H1 (cell line): ENCODE results near the gene SEMA7A. TPM values are rescaled to one million over a fixed set of nuclear protein-coding genes. Genes with fewer than 3 reads are reported as not detected.

ENCODE experiments used
- CTCF ChIA-PET: fragments of 300-600 bp; sonication (Branson Sonifier 250); formaldehyde crosslinking; loops from one replicate; lab custom pipeline; 2021; ENCODE audit not compliant: partially characterized antibody; lab: Charles Lee
- POLR2A ChIA-PET: fragments of 300-600 bp; sonication (Branson Sonifier 250); formaldehyde crosslinking; loops from one replicate; lab custom pipeline; 2021; ENCODE audit warnings: inconsistent platforms; ENCODE audit not compliant: partially characterized antibody; lab: Charles Lee
- DNase-seq, 2 experiments: peaks; one replicate each; pipeline versions ENCODE4 v3.0.0 to v3.0.0-alpha.2; 2010 to 2022; ENCODE audit warnings: low spot score in 2 of 2, low read depth in 1 of 2, mixed read lengths in 1 of 2
- FAIRE-seq: peaks from 2 replicates; lab custom pipeline; 2011; peaks lifted over from hg19 to GRCh38; lab: Jason Lieb, UNC
- H2AFZ ChIP-seq: 2 replicates; pipeline ENCODE4 v1.8.1; 2012; ENCODE audit warnings: low read length, inconsistent platforms
- H2AK5ac ChIP-seq: 2 replicates; pipeline ENCODE4 v1.6.1; 2013; ENCODE audit warnings: low read depth, low read length
- H2BK120ac ChIP-seq: replicated peaks from 2 replicates; pipeline ENCODE3; 2013; ENCODE audit warnings: low read depth, low read length, inconsistent platforms
- H2BK12ac ChIP-seq: 2 replicates; pipeline ENCODE4 v1.6.1; 2013; ENCODE audit warnings: low read depth, low read length
- H2BK15ac ChIP-seq: 2 replicates; pipeline ENCODE4 v1.6.1; 2013; ENCODE audit warnings: low read length
- H2BK20ac ChIP-seq: 2 replicates; pipeline ENCODE4 v1.6.1; 2013; ENCODE audit warnings: low read length
- H2BK5ac ChIP-seq: 2 replicates; pipeline ENCODE4 v1.6.1; 2013; ENCODE audit warnings: low read depth, low read length
- H3K14ac ChIP-seq: 2 replicates; pipeline ENCODE4 v1.6.1; 2013; ENCODE audit warnings: inconsistent platforms; ENCODE audit not compliant: insufficient read length
- H3K18ac ChIP-seq: 2 replicates; pipeline ENCODE4 v1.6.1; 2013; ENCODE audit warnings: low read length; ENCODE audit errors: extremely low read depth
- H3K23ac ChIP-seq: 2 replicates; pipeline ENCODE4 v1.6.1; 2013; ENCODE audit warnings: inconsistent platforms; ENCODE audit not compliant: insufficient read length
- H3K23me2 ChIP-seq: 2 replicates; pipeline ENCODE4 v1.6.1; 2013; ENCODE audit warnings: low read depth, low read length
- H3K27ac ChIP-seq: 2 replicates; pipeline ENCODE4 v1.6.1; 2011; ENCODE audit warnings: low read depth, low read length, inconsistent platforms
- H3K27me3 ChIP-seq, 4 experiments: replicated peaks in 1 of 4; 1 replicate in 1 of 4; 2 replicates in 3 of 4; pipeline versions ENCODE4 v1.6.1 to v1.8.1; 2011 to 2013; ENCODE audit warnings: low read length in 3 of 4, mild to moderate bottlenecking in 3 of 4, inconsistent platforms in 2 of 4, mixed read lengths in 2 of 4, moderate library complexity in 1 of 4; ENCODE audit not compliant: control insufficient read depth in 3 of 4, insufficient read depth in 3 of 4; ENCODE audit errors: extremely low read depth in 1 of 4
- H3K36me3 ChIP-seq, 4 experiments: 2 replicates each; pipeline versions ENCODE4 v1.6.1 to v1.8.1; 2011 to 2013; ENCODE audit warnings: mild to moderate bottlenecking in 4 of 4, low read length in 3 of 4, moderate library complexity in 2 of 4, control low read depth in 1 of 4, inconsistent platforms in 1 of 4; ENCODE audit not compliant: insufficient read depth in 4 of 4, control insufficient read depth in 2 of 4
- H3K4ac ChIP-seq: replicated peaks from 2 replicates; pipeline ENCODE3; 2013; ENCODE audit warnings: low read length, low read depth, mixed read lengths, inconsistent platforms; ENCODE audit not compliant: insufficient read length
- H3K4me1 ChIP-seq, 4 experiments: replicated peaks in 1 of 4; 1 replicate in 1 of 4; 2 replicates in 3 of 4; pipeline versions ENCODE4 v1.6.1 to v1.8.1; 2011 to 2013; ENCODE audit warnings: low read length in 3 of 4, inconsistent platforms in 2 of 4, mixed read lengths in 1 of 4; ENCODE audit not compliant: insufficient read depth in 4 of 4, control insufficient read depth in 3 of 4
- H3K4me2 ChIP-seq, 2 experiments: 2 replicates each; pipeline versions ENCODE4 v1.6.1 to v1.8.1; 2011 to 2013; ENCODE audit warnings: low read depth in 2 of 2, low read length in 2 of 2, control low read depth in 1 of 2, inconsistent platforms in 1 of 2, mild to moderate bottlenecking in 1 of 2; ENCODE audit not compliant: insufficient read depth in 1 of 2
- H3K4me3 ChIP-seq, 4 experiments: fragments of 200-600, 300-600 bp in 1 of 4; sonication (generic), shearing (Covaris generic), sonication (Bioruptor Twin) in 1 of 4; 2 replicates each; pipeline versions ENCODE4 v1.5.1 to v1.8.1; 2011 to 2016; ENCODE audit warnings: low read length in 4 of 4, low read depth in 3 of 4, control low read depth in 2 of 4, inconsistent platforms in 2 of 4, mild to moderate bottlenecking in 2 of 4, mixed read lengths in 1 of 4, moderate library complexity in 1 of 4; ENCODE audit not compliant: insufficient read depth in 2 of 4; ENCODE audit errors: extremely low read depth in 1 of 4
- H3K56ac ChIP-seq: replicated peaks from 2 replicates; pipeline ENCODE3; 2013; ENCODE audit warnings: low read depth, mild to moderate bottlenecking, mixed read lengths, low read length, inconsistent platforms; ENCODE audit not compliant: insufficient read length
- H3K79me1 ChIP-seq: 2 replicates; pipeline ENCODE4 v1.6.1; 2013; ENCODE audit warnings: low read depth, low read length, control low read depth
- H3K79me2 ChIP-seq, 2 experiments: 2 replicates each; pipeline versions ENCODE4 v1.6.1 to v1.8.1; 2012 to 2013; ENCODE audit warnings: low read length in 2 of 2, mild to moderate bottlenecking in 2 of 2, inconsistent platforms in 1 of 2; ENCODE audit not compliant: insufficient read depth in 2 of 2, control insufficient read depth in 1 of 2
- H3K9ac ChIP-seq, 4 experiments: replicated peaks in 1 of 4; 1 replicate in 1 of 4; 2 replicates in 3 of 4; pipeline versions ENCODE4 v1.6.1 to v1.8.1; 2011 to 2013; ENCODE audit warnings: low read depth in 3 of 4, low read length in 3 of 4, control low read depth in 2 of 4, mild to moderate bottlenecking in 2 of 4, moderate library complexity in 2 of 4, inconsistent platforms in 1 of 4; ENCODE audit errors: extremely low read depth in 1 of 4
- H3K9me3 ChIP-seq, 2 experiments: 2 replicates each; pipeline versions ENCODE4 v1.6.1 to v1.8.1; 2012 to 2013; ENCODE audit warnings: mild to moderate bottlenecking in 2 of 2, moderate library complexity in 2 of 2, control low read depth in 1 of 2, inconsistent platforms in 1 of 2, low read depth in 1 of 2, low read length in 1 of 2, mixed read lengths in 1 of 2; ENCODE audit not compliant: insufficient read depth in 2 of 2
- H4K20me1 ChIP-seq, 2 experiments: replicated peaks in 1 of 2; 2 replicates each; pipeline versions ENCODE3 to v1.8.1; 2011 to 2013; ENCODE audit warnings: inconsistent platforms in 2 of 2, low read length in 2 of 2, mild to moderate bottlenecking in 1 of 2; ENCODE audit not compliant: insufficient read depth in 2 of 2, control insufficient read depth in 1 of 2
- H4K5ac ChIP-seq: 2 replicates; pipeline ENCODE4 v1.6.1; 2013; ENCODE audit warnings: low read length, low read depth, mixed read lengths, inconsistent platforms; ENCODE audit not compliant: insufficient read length
- H4K8ac ChIP-seq: 2 replicates; pipeline ENCODE4 v1.8.0; 2013; ENCODE audit warnings: mild to moderate bottlenecking, moderate library complexity, low read length, inconsistent platforms; ENCODE audit not compliant: insufficient read depth; ENCODE audit errors: extremely low read depth
- H4K91ac ChIP-seq: replicated peaks from 2 replicates; pipeline ENCODE3; 2013; ENCODE audit warnings: low read length, mixed read lengths, inconsistent platforms; ENCODE audit not compliant: insufficient read length
- HDAC6 ChIP-seq: IDR thresholded peaks from one replicate; pipeline ENCODE4 v1.7.1; 2012; ENCODE audit warnings: low read depth, mild to moderate bottlenecking, inconsistent platforms, low read length, moderate library complexity
- KDM1A ChIP-seq: fragments of 200-600, 300-600 bp; sonication (generic); IDR thresholded peaks from 2 replicates; pipeline ENCODE4 v1.7.1; 2016; ENCODE audit warnings: mild to moderate bottlenecking, low read length, borderline replicate concordance
- POLR2AphosphoS5 ChIP-seq: IDR thresholded peaks from 2 replicates; pipeline ENCODE4 v1.6.1; 2011; ENCODE audit warnings: low read depth, low read length
- RFX5 ChIP-seq: IDR thresholded peaks from 2 replicates; pipeline ENCODE4 v1.6.1; 2011; ENCODE audit warnings: low read depth, low read length, improper control_type of control experiment, borderline replicate concordance
- SAP30 ChIP-seq: fragments of 300-600 bp; sonication (generic); IDR thresholded peaks from 2 replicates; pipeline ENCODE4 v1.7.1; 2012; ENCODE audit warnings: low read length, moderate library complexity, mild to moderate bottlenecking, inconsistent platforms; ENCODE audit not compliant: insufficient read depth, insufficient replicate concordance
- SP2 ChIP-seq: IDR thresholded peaks from 2 replicates; pipeline ENCODE4 v1.6.1; 2012; ENCODE audit warnings: mild to moderate bottlenecking, low read length, inconsistent platforms
- SRF ChIP-seq: IDR thresholded peaks from 2 replicates; pipeline ENCODE4 v1.6.1; 2011; ENCODE audit warnings: mild to moderate bottlenecking, low read depth, low read length, moderate library complexity
- TAF7 ChIP-seq: optimal IDR thresholded peaks from 2 replicates; pipeline ENCODE3; 2011; ENCODE audit warnings: low read depth, mild to moderate bottlenecking, inconsistent platforms, low read length, moderate library complexity, borderline replicate concordance
- WGBS, 2 experiments: shearing (Covaris generic) in 1 of 2; methylation state at CpG; one replicate each; pipeline versions ENCODE4 v1.1.6 to v1.1.7; 2013 to 2015; ENCODE audit warnings: low lambda C conversion rate in 2 of 2, mixed read lengths in 2 of 2, inconsistent platforms in 1 of 2, low coverage in 1 of 2, missing lambda C conversion rate in 1 of 2; ENCODE audit not compliant: insufficient replicate concordance in 2 of 2, insufficient coverage in 1 of 2, insufficient read length in 1 of 2; ENCODE audit errors: extremely low coverage in 1 of 2, missing lambda C conversion rate in 1 of 2; 5-methylcytosine and 5-hydroxymethylcytosine counted together
- polyA plus RNA-seq, 7 experiments: library from polyadenylated mRNA; depleted of rRNA in 3 of 7; stranded (reverse) in 5 of 7; unstranded in 2 of 7; fragments of >200 nt in 5 of 7; fragments of 200-250 nt in 2 of 7; gene quantifications; 1 replicate in 5 of 7; 2 replicates in 1 of 7; 4 replicates in 1 of 7; pipeline versions ENCODE4 v1.2.1 to v1.2.3, GENCODE V29; 2011 to 2013; ENCODE audit warnings: missing spikeins in 2 of 7, mixed read lengths in 2 of 7
- total RNA-seq: library from RNA; stranded (reverse); fragmentation: NEBNext Ultra II Directional; extraction: Animal tissue kit (Norgen Biotek cat#: 25700); gene quantifications from 2 replicates; pipeline ENCODE4 v1.2.1, GENCODE V29; 2021

Gene SEMA7A
- total and polyA plus RNA-seq, 2 of the 8 experiments (the other 6 are each of a cell fraction or from before 2014, with no cell fraction given), result 10.7 to 15.0 TPM

DNA sequence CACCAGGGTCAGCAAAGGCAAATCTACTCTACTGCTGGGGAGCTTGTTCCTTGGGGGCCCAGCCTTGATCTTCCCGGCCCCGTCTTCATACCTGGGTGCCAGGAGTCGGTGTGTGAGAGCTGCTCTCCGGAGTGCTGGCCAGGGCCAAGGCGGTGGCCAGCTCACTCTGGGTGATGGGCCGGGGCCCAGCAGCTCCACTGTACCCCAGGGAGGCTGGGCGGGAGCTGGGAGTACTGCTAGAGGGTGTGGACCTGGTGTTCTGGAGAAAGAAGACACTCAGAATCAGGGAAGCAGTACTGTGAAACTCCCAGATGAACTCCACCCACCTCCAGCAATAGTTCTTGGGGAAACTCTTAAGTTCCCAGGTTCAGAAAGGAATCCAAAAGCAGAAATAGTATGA is 15.3 kb upstream of the SEMA7A start:
- FAIRE-seq (no peak), DNase-seq (no peak)
- H2BK15ac ChIP-seq, result no peak overlapping the region
- H3K4ac ChIP-seq, result no peak overlapping the region
- no peak overlapping the region for H3K4me3 ChIP-seq
- no peaks in the 10 kb centered on the region; a peak in 1 of 7 replicates for H3K4me1 ChIP-seq
- no peak overlapping the region for H4K8ac ChIP-seq
- WGBS, 2 experiments, result 89% methylated on average over 7 of the region's 7 CpGs; no CpG with 5 or more reads in 1 of the 2 experiments
- no peak overlapping the region for H4K91ac ChIP-seq
- H2BK12ac ChIP-seq, result no peak overlapping the region
- peaks cover 0 to 2% of the 10 kb centered on the region in 2 experiments for H4K20me1 ChIP-seq
- H2BK5ac ChIP-seq, result no peak overlapping the region
- H3K36me3 ChIP-seq, result peaks cover 5 to 43% (median 17%) of the 10 kb centered on the region in 4 experiments; a peak in 7 of 8 replicates
- H3K9me3 ChIP-seq, result no peaks in the 10 kb centered on the region
- H2AFZ ChIP-seq, result no peak overlapping the region
- no peak overlapping the region for H4K5ac ChIP-seq
- H3K79me2 ChIP-seq, result no peaks in the 10 kb centered on the region
- POLR2A ChIA-PET, result interaction anchor here (0.8 to 1.7 kb wide), 3 partner anchors 9 to 20 kb away, joined by 3 to 5 read pairs (median 3); partner anchors contain the start of gene SEMA7A
- no peak overlapping the region for H3K56ac ChIP-seq
- H3K18ac ChIP-seq, result no peak overlapping the region
- no peak overlapping the region for H2BK120ac ChIP-seq
- no peaks in the 10 kb centered on the region; the same call in 1 of the 2 replicates for H3K79me1 ChIP-seq
- no peak overlapping the region for H3K27ac ChIP-seq
- H2BK20ac ChIP-seq, result no peak overlapping the region
- H3K23me2 ChIP-seq, result no peaks in the 10 kb centered on the region
- no peak overlapping the region for H3K9ac ChIP-seq
- TF ChIP-seq HDAC6 (no peak), KDM1A (no peak), SRF (no peak), RFX5 (no peak), SP2 (no peak), POLR2AphosphoS5 (no peak), SAP30 (no peak), TAF7 (no peak)
- no peaks in the 10 kb centered on the region for H3K27me3 ChIP-seq
- CTCF ChIA-PET, result interaction anchor here (1.2 to 41.3 kb wide), 7 partner anchors 7 to 120 kb away, joined by 3 to 1311 read pairs (median 7); partner anchors contain the start of gene CYP11A1
- H3K4me2 ChIP-seq, result no peak overlapping the region
- H3K23ac ChIP-seq, result no peak overlapping the region
- no peak overlapping the region for H2AK5ac ChIP-seq
- no peak overlapping the region for H3K14ac ChIP-seq
